ENCODE data around the gene ANGEL2. TPM values are rescaled to one million over a fixed set of nuclear protein-coding genes. Genes with fewer than 3 reads are reported as not detected.

The ANGEL2 gene
- total and polyA plus RNA-seq, 2 of the 4 experiments (the other 2 are of a cell fraction): 13.4 to 44.1 TPM

DNA sequence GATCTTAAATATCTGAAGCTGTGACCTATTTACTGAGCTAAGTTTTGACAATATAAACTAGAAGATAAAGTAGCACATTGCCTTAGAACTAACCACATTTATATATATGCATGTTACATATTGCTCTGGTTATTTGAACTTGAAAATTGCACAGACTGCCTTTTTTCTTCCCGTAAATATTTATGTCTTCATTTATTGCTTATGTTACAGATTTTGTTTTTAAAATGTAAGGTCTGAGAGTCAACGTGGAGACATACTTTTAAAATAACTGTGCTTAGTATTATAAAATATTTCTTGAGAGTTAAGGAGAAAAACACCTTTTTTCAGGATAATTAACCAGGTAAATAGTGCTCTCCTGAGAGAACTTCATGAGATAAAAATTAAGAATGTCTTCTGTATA, 38.5 kb upstream of the ANGEL2 start:
- DNase-seq (no peak), ATAC-seq (ENCODE audit: low read depth) (no peak)
- H3K9ac ChIP-seq (ENCODE audit: low read depth, low read length): no peak overlapping the region
- H4K5ac ChIP-seq (ENCODE audit: low read depth, low read length): no peak overlapping the region
- no peak overlapping the region for H2AK5ac ChIP-seq (ENCODE audit: low read depth, low read length)
- H4K91ac ChIP-seq (ENCODE audit: insufficient read depth, low read depth, low read length): no peak overlapping the region
- H3K4ac ChIP-seq (ENCODE audit: low read depth, low read length): no peak overlapping the region
- dilution Hi-C loops (cut with HindIII; ENCODE audit: low sequenced_read_pairs, unreplicated experiment) (no loop called here), intact Hi-C loops (cut with micrococcal nuclease) (loop anchor here (5.0 kb wide), 1 partner anchor 37 kb away; the partner anchor contains the start of gene ANGEL2), in situ Hi-C loops (cut with MboI; ENCODE audit: low sequenced_read_pairs) (no loop called here)
- no peaks in the 10 kb centered on the region for H3K27me3 ChIP-seq (ENCODE audit: control insufficient read depth, insufficient read depth, low read length)
- no peak overlapping the region for H2BK20ac ChIP-seq (ENCODE audit: low read depth, low read length)
- ChIA-PET POLR2A (ENCODE audit: unreplicated experiment) (no interaction called here), CTCF (interaction anchor here (0.6 kb wide), 1 partner anchor 34 kb away, joined by 3 read pairs; no protein-coding TSS in a partner anchor)
- no peak overlapping the region for H3K4me2 ChIP-seq (ENCODE audit: low read depth, low read length)
- no peak overlapping the region for H3K14ac ChIP-seq (replicated peaks; ENCODE audit: low read depth, low read length)
- no CpG with 5 or more reads among the region's 2 CpGs for WGBS, 2 experiments (ENCODE audit: extremely low coverage in 2 of 2, insufficient read length in 1 of 2)
- no peak overlapping the region for H2BK120ac ChIP-seq (ENCODE audit: low read depth, low read length)
- peaks cover 2% of the 10 kb centered on the region; the same call in 1 of the 2 replicates for H3K4me1 ChIP-seq (ENCODE audit: control insufficient read depth, insufficient read depth, low read length)
- peaks cover 4 to 45% of the 10 kb centered on the region in 2 experiments for H3K79me1 ChIP-seq (ENCODE audit: low read depth in 1 of 2, low read length in 2 of 2)
- H4K8ac ChIP-seq (ENCODE audit: low read depth in 2 of 2, low read length in 2 of 2): no peak overlapping the region
- BruUV-seq (replicated peaks): no TSS peak
- no peak overlapping the region for H3K56ac ChIP-seq (ENCODE audit: extremely low read depth, insufficient read depth, low read length)
- peaks cover 20% of the 10 kb centered on the region; the same call in 1 of the 2 replicates for H4K20me1 ChIP-seq (ENCODE audit: insufficient read depth, low read length)
- no peak overlapping the region for H2BK15ac ChIP-seq (ENCODE audit: low read depth, low read length)
- no peak overlapping the region for H3K27ac ChIP-seq (ENCODE audit: insufficient read depth, low read length)
- no peak overlapping the region for H3K23ac ChIP-seq (ENCODE audit: low read depth, low read length)
- H2AK9ac ChIP-seq (replicated peaks; ENCODE audit: low read depth, low read length, poor library complexity): no peak overlapping the region
- H3K4me3 ChIP-seq (ENCODE audit: insufficient read depth, low read depth, low read length): no peak overlapping the region
- H2AFZ ChIP-seq (replicated peaks; ENCODE audit: low read length, poor library complexity): no peak overlapping the region
- H3K18ac ChIP-seq (ENCODE audit: low read depth, low read length): no peak overlapping the region
- peaks cover 6% of the 10 kb centered on the region for H3K9me1 ChIP-seq (ENCODE audit: insufficient read depth, low read length)
- no peaks in the 10 kb centered on the region for H3K9me3 ChIP-seq (ENCODE audit: control insufficient read depth, insufficient read depth, low read length)
- TF ChIP-seq NFE2L2 (IDR thresholded peaks at IDR 0.05; ENCODE audit: low read depth, low read length) (no peak), MAZ (IDR thresholded peaks at IDR 0.05; ENCODE audit: borderline replicate concordance, low read depth, low read length) (no peak), MAFK (IDR thresholded peaks at IDR 0.05; ENCODE audit: low read depth, low read length) (no peak), FOS (IDR thresholded peaks at IDR 0.05; ENCODE audit: low read depth, low read length) (no peak), BHLHE40 (IDR thresholded peaks at IDR 0.05; ENCODE audit: low read depth, low read length) (no peak), SMC3 (IDR thresholded peaks at IDR 0.05; ENCODE audit: low read depth, low read length) (no peak), RCOR1 (IDR thresholded peaks at IDR 0.05; ENCODE audit: insufficient replicate concordance, low read length) (no peak), RFX5 (IDR thresholded peaks at IDR 0.05; ENCODE audit: low read depth, low read length) (no peak), RAD21 (IDR thresholded peaks at IDR 0.05; ENCODE audit: low read length) (no peak), MXI1 (IDR thresholded peaks at IDR 0.05; ENCODE audit: borderline replicate concordance, low read depth, low read length) (no peak), CHD1 (IDR thresholded peaks at IDR 0.05; ENCODE audit: low read depth, low read length) (no peak), CEBPB (IDR thresholded peaks at IDR 0.05; ENCODE audit: low read depth, low read length) (no peak), POLR2A (IDR thresholded peaks at IDR 0.05; ENCODE audit: low read depth, low read length) (no peak)
- TF ChIP-seq, protein P1, sequence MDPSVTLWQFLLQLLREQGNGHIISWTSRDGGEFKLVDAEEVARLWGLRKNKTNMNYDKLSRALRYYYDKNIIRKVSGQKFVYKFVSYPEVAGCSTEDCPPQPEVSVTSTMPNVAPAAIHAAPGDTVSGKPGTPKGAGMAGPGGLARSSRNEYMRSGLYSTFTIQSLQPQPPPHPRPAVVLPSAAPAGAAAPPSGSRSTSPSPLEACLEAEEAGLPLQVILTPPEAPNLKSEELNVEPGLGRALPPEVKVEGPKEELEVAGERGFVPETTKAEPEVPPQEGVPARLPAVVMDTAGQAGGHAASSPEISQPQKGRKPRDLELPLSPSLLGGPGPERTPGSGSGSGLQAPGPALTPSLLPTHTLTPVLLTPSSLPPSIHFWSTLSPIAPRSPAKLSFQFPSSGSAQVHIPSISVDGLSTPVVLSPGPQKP (IDR thresholded peaks at IDR 0.05; ENCODE audit: borderline replicate concordance, low read depth, low read length): no peak
- TF ChIP-seq, protein P2, sequence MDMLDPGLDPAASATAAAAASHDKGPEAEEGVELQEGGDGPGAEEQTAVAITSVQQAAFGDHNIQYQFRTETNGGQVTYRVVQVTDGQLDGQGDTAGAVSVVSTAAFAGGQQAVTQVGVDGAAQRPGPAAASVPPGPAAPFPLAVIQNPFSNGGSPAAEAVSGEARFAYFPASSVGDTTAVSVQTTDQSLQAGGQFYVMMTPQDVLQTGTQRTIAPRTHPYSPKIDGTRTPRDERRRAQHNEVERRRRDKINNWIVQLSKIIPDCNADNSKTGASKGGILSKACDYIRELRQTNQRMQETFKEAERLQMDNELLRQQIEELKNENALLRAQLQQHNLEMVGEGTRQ (IDR thresholded peaks at IDR 0.05; ENCODE audit: low read depth, low read length): no peak
- TF ChIP-seq, protein P3, sequence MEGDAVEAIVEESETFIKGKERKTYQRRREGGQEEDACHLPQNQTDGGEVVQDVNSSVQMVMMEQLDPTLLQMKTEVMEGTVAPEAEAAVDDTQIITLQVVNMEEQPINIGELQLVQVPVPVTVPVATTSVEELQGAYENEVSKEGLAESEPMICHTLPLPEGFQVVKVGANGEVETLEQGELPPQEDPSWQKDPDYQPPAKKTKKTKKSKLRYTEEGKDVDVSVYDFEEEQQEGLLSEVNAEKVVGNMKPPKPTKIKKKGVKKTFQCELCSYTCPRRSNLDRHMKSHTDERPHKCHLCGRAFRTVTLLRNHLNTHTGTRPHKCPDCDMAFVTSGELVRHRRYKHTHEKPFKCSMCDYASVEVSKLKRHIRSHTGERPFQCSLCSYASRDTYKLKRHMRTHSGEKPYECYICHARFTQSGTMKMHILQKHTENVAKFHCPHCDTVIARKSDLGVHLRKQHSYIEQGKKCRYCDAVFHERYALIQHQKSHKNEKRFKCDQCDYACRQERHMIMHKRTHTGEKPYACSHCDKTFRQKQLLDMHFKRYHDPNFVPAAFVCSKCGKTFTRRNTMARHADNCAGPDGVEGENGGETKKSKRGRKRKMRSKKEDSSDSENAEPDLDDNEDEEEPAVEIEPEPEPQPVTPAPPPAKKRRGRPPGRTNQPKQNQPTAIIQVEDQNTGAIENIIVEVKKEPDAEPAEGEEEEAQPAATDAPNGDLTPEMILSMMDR (conservative IDR thresholded peaks at IDR 0.05; ENCODE audit: low read depth, low read length): no peak
- no peaks in the 10 kb centered on the region for H3K36me3 ChIP-seq (ENCODE audit: control insufficient read depth, insufficient read depth, low read length)
- no peak overlapping the region for H2BK5ac ChIP-seq (ENCODE audit: low read depth, low read length, poor library complexity, severe bottlenecking)
